Erythroblast (primary cell): Measurements from ENCODE around the gene MTCH2.

Experiments used
- GATA1 ChIP-seq: IDR thresholded peaks from 2 replicates; pipeline ENCODE4 v1.6.1; 2011; ENCODE audit warnings: low read depth, mild to moderate bottlenecking, control low read depth, low read length, moderate library complexity
- POLR2A ChIP-seq: IDR thresholded peaks from 2 replicates; pipeline ENCODE4 v1.6.1; 2011; ENCODE audit warnings: mild to moderate bottlenecking, low read length

GRCh38 chr11:47691979-47692378 lies 49.6 kb upstream of the MTCH2 start:
- TF ChIP-seq POLR2A (no peak), GATA1 (no peak)
